GM23248 (cell line): Measurements from ENCODE around the gene MAP1B.

ENCODE experiments used
- EZH2 ChIP-seq: fragments of 200-600 bp; sonication (generic); IDR thresholded peaks from 2 replicates; pipeline ENCODE4 v1.6.1; 2018; ENCODE audit warnings: antibody characterized with exemption, mild to moderate bottlenecking; ENCODE audit not compliant: insufficient read depth, poor library complexity, severe bottlenecking
- EZH2phosphoT487 ChIP-seq: fragments of 200-600 bp; sonication (generic); IDR thresholded peaks from 2 replicates; pipeline ENCODE4 v1.6.1; 2018; ENCODE audit warnings: antibody characterized with exemption, moderate library complexity, mild to moderate bottlenecking, low read depth; ENCODE audit not compliant: insufficient read depth

DNA sequence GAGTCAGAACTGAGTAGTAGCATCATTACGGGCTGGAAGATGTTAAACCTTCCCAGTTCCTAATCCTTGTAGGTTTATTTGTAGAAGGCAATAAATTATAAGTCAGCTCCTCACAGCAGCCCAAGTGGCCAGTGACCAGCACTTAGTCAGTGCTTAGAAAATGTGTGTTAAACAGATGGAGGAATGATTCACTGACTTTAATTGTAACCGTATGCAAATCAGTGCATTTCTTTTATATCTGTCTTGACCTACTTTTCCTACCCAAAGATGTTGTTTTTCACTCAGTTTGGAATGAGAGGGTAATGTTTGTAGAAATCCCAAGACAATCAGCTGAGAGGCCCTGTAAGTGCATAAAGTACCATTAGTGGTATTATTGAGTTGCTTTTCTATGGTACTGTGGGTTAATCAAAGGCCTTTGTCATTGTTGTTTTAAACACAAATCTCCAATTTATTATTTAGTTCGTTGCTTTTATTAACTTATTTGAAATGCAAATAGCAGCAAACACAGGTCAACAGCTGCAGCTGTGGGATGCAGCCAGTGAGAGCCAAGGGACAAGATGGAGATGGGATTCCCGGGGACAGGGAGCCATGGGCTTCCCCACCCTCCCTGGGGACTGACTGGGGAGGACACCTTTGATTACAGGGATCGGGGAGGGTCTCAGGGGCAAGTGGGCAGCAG, 49.8 kb downstream of the MAP1B start:
- no peak for TF ChIP-seq EZH2
- no peak for TF ChIP-seq EZH2phosphoT487
